ENCODE measurements around the gene KLK11. TPM values are rescaled to one million over a fixed set of nuclear protein-coding genes. Genes with fewer than 3 reads are reported as not detected.

Gene KLK11
- total RNA-seq, 2 donors from 2014 or later = not detected

- H3K36me3 Mint-ChIP-seq = no peaks in the 10 kb centered on the region
- peaks cover 6 to 8% of the 10 kb centered on the region in 2 donors for H3K4me1 Mint-ChIP-seq (ENCODE audit: low read depth in 2 of 2)
Measured at GRCh38 chr19:51023946-51024345, 2.5 kb downstream of the KLK11 start.

GRCh38 chr19:51022526-51022925, 3.9 kb downstream of the KLK11 start:
- no peaks in the 10 kb centered on the region for H3K9me3 Mint-ChIP-seq
- DNase-seq (ENCODE audit: low spot score) = no peak
- peaks cover 16 to 17% of the 10 kb centered on the region in 2 donors for H3K4me1 Mint-ChIP-seq (ENCODE audit: low read depth in 2 of 2)
- H3K27ac Mint-ChIP-seq = no peak overlapping the region
- H3K36me3 Mint-ChIP-seq = peaks cover 7% of the 10 kb centered on the region
- H3K27me3 Mint-ChIP-seq = peaks cover 37 to 43% of the 10 kb centered on the region in 2 donors
- no peak overlapping the region for H3K4me3 Mint-ChIP-seq
- no peak for ATAC-seq

More at GRCh38 chr19:51023946-51024345, 2.5 kb downstream of the KLK11 start:
- peaks cover 28 to 32% of the 10 kb centered on the region in 2 donors for H3K27me3 Mint-ChIP-seq
- no peaks in the 10 kb centered on the region for H3K9me3 Mint-ChIP-seq
- ATAC-seq (no peak), DNase-seq (ENCODE audit: low spot score) (no peak)
- H3K4me3 Mint-ChIP-seq = no peak overlapping the region
- H3K27ac Mint-ChIP-seq = no peak overlapping the region

GRCh38 chr19:51020988-51021651, 5.3 kb downstream of the KLK11 start:
- peaks cover 41% of the 10 kb centered on the region in 2 donors for H3K27me3 Mint-ChIP-seq
- peaks cover 7% of the 10 kb centered on the region for H3K36me3 Mint-ChIP-seq
- H3K9me3 Mint-ChIP-seq = no peaks in the 10 kb centered on the region
- no peak overlapping the region for H3K27ac Mint-ChIP-seq
- peaks cover 23 to 24% of the 10 kb centered on the region in 2 donors for H3K4me1 Mint-ChIP-seq (ENCODE audit: low read depth in 2 of 2)
- ATAC-seq = no peak
- no peak for DNase-seq (ENCODE audit: low spot score)
- no peak overlapping the region for H3K4me3 Mint-ChIP-seq

GRCh38 chr19:51019544-51019925, 6.9 kb downstream of the KLK11 start, which contains the start of gene KLK10:
Gene KLK10 (minus strand): TSS chr19:51019709. CDS start chr19:51019130, 579 bp downstream.
- H3K9me3 Mint-ChIP-seq = no peaks in the 10 kb centered on the region
- peaks cover 7% of the 10 kb centered on the region for H3K36me3 Mint-ChIP-seq
- H3K4me3 Mint-ChIP-seq = peak within 1 kb of the TSS; percentile 65
- peaks cover 49 to 54% of the 10 kb centered on the region in 2 donors for H3K27me3 Mint-ChIP-seq
- no peak within 1 kb of the TSS for H3K27ac Mint-ChIP-seq
- H3K4me1 Mint-ChIP-seq (ENCODE audit: low read depth in 2 of 2) = peaks cover 24 to 26% of the 10 kb centered on the region in 2 donors
- DNase-seq (ENCODE audit: low spot score) = no peak
- no peak for ATAC-seq

DNA sequence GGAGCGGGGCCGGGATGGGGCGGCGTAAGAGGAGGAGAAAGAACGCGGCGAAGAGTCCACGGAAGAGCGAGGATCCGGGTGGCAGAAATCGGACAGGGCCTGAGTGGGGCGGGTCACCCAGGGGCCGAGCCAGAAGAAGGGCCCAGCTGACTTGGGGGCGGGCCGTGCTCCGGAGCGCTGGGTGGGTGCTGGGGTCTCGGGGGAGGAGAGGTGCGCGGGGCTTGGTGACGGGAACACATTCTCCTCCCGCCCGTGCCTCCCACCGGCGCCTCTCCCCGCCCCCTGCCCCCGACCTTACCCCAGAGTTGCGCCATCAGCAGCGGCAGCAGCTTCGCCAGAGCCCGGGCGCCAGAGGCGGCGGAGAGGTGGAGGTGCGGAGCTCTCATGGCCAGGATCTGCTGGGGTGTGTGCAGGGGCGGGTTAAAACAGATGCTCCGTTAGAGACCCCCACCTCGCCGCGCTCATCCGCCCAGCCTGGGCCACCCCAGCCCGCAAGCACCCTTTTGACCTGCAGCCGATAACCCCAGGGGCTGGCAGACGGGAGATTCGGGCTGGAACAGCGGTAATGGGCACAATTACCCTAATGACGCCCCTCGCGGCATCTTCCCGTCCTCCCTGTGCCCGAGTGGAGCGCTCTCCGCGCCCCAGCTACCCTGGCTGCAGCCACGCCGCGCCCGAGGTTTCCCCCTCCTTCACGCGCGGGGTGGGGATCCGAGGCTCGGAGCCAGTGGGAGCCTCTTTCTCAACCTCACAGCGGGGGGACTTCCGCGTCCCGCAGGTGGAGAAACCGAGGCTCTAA, 7.5 kb downstream of the KLK11 start:
- no peak for ATAC-seq
- Mint-ChIP-seq H3K4me1 (ENCODE audit: low read depth in 2 of 2) (peaks cover 24 to 26% of the 10 kb centered on the region in 2 donors), H3K9me3 (no peaks in the 10 kb centered on the region), H3K27ac (no peak overlapping the region), H3K4me3 (peak overlapping the region; percentile 65), H3K36me3 (peaks cover 7% of the 10 kb centered on the region), H3K27me3 (peaks cover 53 to 60% of the 10 kb centered on the region in 2 donors)
- no peak for DNase-seq (ENCODE audit: low spot score)

DNA sequence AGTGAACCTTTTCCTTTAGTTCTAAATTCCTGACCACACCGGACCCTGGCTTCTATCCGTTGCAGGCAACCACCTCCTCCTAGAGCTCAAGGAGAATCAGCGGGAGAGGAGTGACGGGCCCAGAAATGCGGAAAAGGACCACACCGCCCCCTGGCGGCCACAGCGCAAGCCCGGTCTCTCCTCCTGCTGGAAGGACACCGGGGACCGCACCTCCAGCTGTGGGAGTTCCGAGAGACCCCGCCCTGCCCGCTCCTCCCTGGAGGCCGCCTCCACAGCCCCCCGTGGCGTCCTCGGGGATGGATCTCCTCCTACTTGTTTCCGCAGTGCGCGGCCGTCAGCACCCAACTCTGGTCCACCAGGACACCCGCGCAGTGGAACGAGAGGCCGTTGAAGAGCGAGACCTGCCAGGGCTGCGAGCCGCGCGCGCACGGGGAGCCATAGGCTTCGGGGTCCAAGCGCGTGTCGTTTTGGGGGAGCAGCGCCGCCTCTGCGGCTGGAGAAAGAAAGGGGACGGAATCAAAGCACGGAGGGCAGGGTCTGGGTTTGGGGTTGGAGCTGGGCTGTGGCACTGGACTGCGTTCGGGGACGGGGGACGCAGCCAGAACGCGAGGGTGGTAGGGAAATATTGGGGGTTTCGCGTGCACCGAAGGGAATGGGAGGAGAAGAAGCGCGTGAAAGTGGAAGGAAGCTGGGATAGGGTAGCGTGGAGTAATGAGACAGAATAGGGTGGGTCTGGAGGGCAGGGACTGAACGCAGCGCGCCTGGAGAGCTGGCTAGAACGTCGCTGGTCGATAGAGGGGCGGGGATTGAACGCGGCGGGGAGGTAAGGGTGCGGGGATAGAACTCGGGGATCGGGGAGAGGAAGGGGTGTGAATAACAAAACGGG, 9.4 kb downstream of the KLK11 start:
- Mint-ChIP-seq H3K4me3 (peak overlapping the region; percentile 65), H3K27ac (no peak overlapping the region), H3K4me1 (ENCODE audit: low read depth in 2 of 2) (peaks cover 24 to 26% of the 10 kb centered on the region in 2 donors), H3K9me3 (no peaks in the 10 kb centered on the region), H3K27me3 (peaks cover 45 to 55% of the 10 kb centered on the region in 2 donors), H3K36me3 (peaks cover 7% of the 10 kb centered on the region)
- DNase-seq (ENCODE audit: low spot score) (no peak), ATAC-seq (peak; percentile 55 to 61)

GRCh38 chr19:51015691-51016267, 10.6 kb downstream of the KLK11 start:
- Mint-ChIP-seq H3K27me3 (peaks cover 46 to 58% of the 10 kb centered on the region in 2 donors), H3K9me3 (no peaks in the 10 kb centered on the region)

DNA sequence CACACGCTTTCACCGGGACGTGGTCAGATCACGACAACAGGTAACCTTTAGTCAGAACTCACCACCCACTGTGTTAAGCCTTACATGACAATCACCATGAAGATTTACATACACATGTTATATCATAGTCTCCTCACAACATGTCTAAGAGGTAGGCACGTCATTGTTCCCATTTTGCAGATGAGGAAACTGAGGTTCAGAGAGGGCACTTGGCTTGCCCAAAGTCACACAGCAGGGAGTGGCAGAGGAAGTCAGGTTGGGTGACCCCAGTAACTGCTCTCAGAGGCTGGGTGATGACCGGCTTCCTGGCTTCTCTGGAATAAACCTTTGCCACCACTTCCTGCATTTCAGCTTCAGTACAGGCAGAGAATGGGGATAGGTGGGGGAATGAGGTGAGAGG, 12.2 kb downstream of the KLK11 start:
- Mint-ChIP-seq H3K36me3 (peaks cover 7% of the 10 kb centered on the region), H3K27ac (no peak overlapping the region), H3K4me1 (ENCODE audit: low read depth in 2 of 2) (peaks cover 18 to 21% of the 10 kb centered on the region in 2 donors), H3K4me3 (no peak overlapping the region), H3K9me3 (no peaks in the 10 kb centered on the region), H3K27me3 (peaks cover 50 to 54% of the 10 kb centered on the region in 2 donors)
- ATAC-seq (no peak), DNase-seq (ENCODE audit: low spot score) (no peak)

More at GRCh38 chr19:51015691-51016267, 10.6 kb downstream of the KLK11 start:
- Mint-ChIP-seq H3K27ac (no peak overlapping the region), H3K36me3 (peaks cover 7% of the 10 kb centered on the region), H3K4me1 (ENCODE audit: low read depth in 2 of 2) (peaks cover 24 to 26% of the 10 kb centered on the region in 2 donors), H3K4me3 (no peak overlapping the region)
- ATAC-seq = no peak
- DNase-seq (ENCODE audit: low spot score) = no peak

- DNase-seq (ENCODE audit: low spot score) = no peak
- Mint-ChIP-seq H3K4me1 (ENCODE audit: low read depth in 2 of 2) (peaks cover 9 to 13% of the 10 kb centered on the region in 2 donors), H3K9me3 (no peaks in the 10 kb centered on the region), H3K4me3 (no peak overlapping the region), H3K27me3 (peaks cover 43 to 46% of the 10 kb centered on the region in 2 donors), H3K27ac (no peak overlapping the region), H3K36me3 (no peaks in the 10 kb centered on the region)
- no peak for ATAC-seq
Measured at GRCh38 chr19:51012661-51013190, 13.7 kb downstream of the KLK11 start.

- H3K27ac Mint-ChIP-seq = no peak overlapping the region
- no peak overlapping the region for H3K4me3 Mint-ChIP-seq
- H3K9me3 Mint-ChIP-seq = no peaks in the 10 kb centered on the region
- peaks cover 35 to 39% of the 10 kb centered on the region in 2 donors for H3K27me3 Mint-ChIP-seq
- ATAC-seq (no peak), DNase-seq (ENCODE audit: low spot score) (no peak)
- no peaks in the 10 kb centered on the region for H3K36me3 Mint-ChIP-seq
- no peaks in the 10 kb centered on the region for H3K4me1 Mint-ChIP-seq (ENCODE audit: low read depth in 2 of 2)
Measured at GRCh38 chr19:51010066-51010795, 16.2 kb downstream of the KLK11 start.

GRCh38 chr19:51009061-51009891, 17.1 kb downstream of the KLK11 start:
- no peak overlapping the region for H3K4me3 Mint-ChIP-seq
- no peak for DNase-seq (ENCODE audit: low spot score)
- no peaks in the 10 kb centered on the region for H3K4me1 Mint-ChIP-seq (ENCODE audit: low read depth in 2 of 2)
- peaks cover 29 to 37% of the 10 kb centered on the region in 2 donors for H3K27me3 Mint-ChIP-seq
- no peaks in the 10 kb centered on the region for H3K36me3 Mint-ChIP-seq
- H3K27ac Mint-ChIP-seq = no peak overlapping the region
- no peaks in the 10 kb centered on the region for H3K9me3 Mint-ChIP-seq
- peak; percentile 11 to 15 for ATAC-seq

GRCh38 chr19:51007488-51007887, 18.9 kb downstream of the KLK11 start:
- H3K4me3 Mint-ChIP-seq = no peak overlapping the region
- H3K4me1 Mint-ChIP-seq (ENCODE audit: low read depth in 2 of 2) = no peaks in the 10 kb centered on the region
- ATAC-seq (no peak), DNase-seq (ENCODE audit: low spot score) (no peak)
- no peaks in the 10 kb centered on the region for H3K9me3 Mint-ChIP-seq
- no peaks in the 10 kb centered on the region for H3K36me3 Mint-ChIP-seq
- H3K27me3 Mint-ChIP-seq = peaks cover 31 to 36% of the 10 kb centered on the region in 2 donors
- H3K27ac Mint-ChIP-seq = no peak overlapping the region

All from natural killer cell treated with Interleukin-12 subunit alpha and Interleukin-12 subunit beta and Interleukin-15 and Interleukin-18, amount 100 ng/mL, for 72 hours (primary cell).